ENCODE results near the gene KIF18B.

The KIF18B gene

DNA sequence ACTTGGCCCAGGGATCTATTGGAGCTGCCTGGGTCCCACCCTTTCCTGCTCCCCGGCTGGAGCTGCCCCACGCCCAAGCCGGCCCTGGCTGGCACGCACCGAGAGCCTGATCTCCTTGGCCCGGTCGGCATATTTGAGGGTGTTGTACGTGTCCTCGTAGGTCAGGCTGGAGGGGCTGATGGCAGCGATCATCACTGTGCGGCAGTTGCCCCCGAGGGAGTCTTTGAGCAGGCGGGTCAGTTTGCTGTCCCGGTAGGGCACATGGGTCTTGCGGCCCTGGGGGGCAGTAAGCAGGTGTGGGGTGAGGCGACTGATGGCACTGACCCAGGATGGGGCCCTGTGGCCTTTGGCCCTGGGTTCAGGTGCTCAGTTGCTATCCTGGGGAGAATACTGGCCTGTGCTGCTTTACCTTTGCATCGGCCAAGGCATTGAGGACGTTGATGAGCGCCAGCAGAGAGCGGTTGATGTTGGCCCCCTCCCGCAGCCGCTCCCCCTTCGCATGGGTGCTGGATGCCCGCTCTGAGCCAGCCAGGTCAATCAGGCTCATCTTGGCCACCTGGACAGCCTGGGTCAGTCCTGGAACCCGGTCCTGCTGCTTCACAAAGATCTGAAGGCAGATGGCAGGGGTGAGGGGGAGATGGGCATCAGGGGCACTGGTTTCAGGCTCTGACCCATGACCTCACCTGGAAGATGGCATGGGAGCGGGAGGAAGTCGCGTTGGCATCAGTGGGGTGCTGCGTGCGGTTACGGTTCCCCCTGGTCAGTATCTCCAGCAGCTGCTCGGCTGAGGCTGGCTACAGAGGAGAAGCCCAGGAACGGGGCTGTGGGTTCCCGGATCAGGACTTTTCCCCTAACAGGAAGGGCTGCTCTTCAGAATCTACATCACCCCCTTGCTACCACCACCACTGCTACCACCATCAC is 13.5 kb downstream of the KIF18B start:
- DNase-seq = no peak

DNA sequence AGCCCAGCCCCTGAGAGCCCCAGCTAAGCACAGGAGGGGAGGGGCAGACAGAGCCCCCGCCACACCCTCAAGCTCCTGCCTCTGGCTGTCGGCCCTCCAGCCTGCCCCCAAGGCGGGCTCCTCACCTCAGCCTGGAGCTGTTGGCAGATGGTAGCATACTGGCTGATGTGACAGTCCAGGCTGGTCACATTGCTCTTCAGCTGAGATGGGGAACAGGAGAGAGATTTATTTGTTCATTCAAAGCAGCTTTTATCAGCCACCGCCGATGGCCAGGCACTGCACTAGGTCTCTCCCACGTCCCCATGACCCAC is 14.8 kb downstream of the KIF18B start:
- DNase-seq = no peak

DNA sequence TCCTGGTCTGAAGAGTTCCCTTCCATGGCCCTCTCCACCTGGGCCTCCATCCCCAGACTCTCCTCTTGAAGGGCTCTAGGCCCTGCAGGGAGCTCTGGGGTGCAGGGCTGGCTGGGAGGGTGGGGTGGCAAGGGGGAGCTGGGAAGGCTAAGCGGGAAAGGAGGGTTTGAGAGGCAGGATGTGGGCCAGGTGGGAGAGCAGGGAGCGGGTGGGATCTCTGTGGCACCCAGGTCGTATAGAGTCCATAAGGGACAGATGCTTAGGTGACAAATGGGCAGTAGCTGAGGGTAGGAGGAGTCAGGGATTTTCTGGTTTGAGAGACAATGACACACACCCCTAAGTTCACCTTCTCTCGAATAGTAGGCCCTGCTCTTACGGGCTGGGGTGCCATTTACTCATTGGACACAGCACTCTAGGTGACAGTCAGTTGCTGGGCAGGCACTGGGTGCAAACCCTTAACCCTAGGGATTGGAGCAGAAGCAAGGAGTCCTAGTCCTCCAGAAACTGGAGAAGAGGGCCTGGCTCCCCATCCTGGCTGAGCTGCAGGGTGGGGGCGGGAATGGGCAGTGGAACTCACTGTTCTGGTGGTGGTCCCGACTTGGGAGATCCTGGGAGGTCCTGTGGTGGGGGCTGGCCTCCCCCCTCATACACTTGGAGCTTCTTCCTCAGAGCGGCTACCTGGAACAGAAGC is 15.3 kb downstream of the KIF18B start:
- no peak for DNase-seq

DNA sequence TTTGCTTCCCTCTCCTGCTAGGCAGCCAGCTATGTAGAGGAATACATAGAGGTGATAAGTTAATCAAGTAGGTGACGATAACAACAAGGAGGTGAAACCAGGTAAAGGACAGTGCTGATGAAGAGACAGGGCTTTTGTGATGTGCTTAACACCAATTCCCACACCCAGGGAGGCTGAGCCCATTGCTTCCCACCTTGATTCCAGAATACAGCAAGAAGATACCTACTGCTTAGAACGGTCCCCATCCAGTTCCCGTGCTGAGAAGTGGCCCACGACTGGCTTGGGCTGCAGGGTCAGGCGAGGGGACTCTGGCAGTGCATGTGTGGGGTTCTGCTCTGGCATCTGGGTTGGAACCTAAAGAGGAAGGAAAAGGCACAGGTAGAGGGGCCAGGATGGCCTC is 16.2 kb downstream of the KIF18B start:
- no peak for DNase-seq

DNA sequence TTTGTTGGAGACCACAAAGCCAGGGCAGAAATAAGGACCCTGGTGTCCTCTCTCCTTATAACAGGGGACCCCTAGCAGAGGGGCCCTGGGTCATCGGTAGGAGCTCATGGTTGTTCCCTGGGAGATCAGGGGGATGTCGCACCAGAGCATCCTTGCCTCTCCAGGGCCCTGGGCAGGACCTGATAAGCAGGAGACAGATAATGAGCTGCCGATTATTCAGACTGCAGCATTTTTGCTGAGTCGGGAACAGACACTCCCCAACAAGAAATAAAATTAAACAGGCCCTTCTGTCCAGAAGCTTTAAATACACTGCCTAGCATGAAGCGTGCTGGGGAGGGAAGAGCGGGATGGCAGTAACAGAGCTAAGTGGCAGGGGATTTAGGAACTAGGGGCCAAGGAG is 16.9 kb downstream of the KIF18B start:
- no peak for DNase-seq

DNA sequence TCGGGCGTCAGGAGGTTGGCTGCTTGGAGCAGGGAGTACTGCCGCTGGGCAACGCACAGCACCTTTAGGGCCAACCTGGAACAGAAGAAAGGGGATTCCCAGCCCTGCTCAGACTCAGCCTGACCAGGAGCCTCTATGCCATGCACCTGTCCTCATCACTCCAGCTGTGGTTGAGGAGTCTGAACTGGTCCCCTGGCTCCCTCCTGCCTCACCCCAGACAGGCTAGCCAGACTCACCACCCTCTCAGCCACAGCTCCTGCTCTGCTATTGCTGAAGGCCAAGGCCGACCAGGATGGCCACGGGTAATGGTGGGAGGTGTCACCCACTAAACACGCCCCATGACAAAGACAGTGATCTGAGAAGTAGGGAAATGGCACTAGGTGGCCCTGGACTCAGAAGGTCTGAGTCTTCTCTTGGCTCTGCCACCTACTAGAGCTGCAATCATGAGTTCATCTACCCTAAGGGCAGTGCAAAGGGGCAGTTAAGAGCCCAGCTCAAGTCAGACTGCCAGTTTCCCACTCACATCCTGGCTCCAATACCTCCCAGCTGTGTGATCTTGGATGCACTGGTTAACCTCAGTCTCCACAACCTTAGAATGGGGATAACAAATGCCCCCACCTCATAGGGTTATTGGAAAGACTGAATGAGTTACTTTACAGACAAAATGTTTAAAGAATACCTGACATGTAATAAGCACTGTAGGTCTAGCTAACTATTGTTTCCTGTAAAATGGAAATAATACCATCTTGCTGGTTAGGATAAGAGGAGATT is 18.4 kb downstream of the KIF18B start:
- no peak for DNase-seq

DNA sequence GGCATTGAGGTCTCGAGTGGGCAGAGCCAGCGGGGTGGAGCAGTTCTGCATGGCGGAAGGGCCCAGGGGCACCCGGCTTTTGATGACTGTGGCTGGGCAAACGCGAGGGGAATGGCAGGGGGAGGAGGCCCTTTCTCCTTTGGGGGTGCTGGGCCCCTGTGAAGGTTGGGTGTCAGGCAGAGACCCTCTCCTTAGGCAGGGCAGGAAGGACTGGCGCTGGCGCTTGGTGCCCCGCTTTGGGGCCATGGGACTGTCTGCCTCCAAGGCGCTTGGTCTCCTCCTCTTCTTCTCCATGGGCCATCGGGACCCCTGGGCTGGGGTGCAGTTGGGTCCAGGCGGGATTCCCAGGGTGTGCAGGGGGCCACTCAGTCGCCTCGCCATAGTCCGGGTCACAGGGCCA is 19.4 kb downstream of the KIF18B start:
- no peak for DNase-seq

DNA sequence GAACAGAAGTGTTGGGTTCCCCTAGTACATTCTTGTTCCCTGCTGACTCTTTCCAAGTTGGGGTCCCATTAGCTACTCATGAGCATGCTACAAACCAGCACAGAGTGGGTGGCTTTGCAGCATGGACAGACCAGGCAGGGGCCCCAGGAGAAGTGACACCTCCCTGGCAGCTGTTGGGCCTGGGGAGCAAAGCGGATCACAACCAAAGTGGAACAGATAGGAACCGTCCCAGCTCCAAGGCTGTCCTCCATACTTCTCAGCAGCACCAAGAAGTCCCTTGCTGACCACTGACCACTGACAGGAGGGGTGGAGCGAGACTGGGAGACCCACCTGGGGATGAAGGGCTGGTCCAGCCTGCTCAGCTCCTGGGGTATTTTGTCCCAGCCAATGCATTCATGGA is 19.9 kb downstream of the KIF18B start:
- no peak for DNase-seq

DNA sequence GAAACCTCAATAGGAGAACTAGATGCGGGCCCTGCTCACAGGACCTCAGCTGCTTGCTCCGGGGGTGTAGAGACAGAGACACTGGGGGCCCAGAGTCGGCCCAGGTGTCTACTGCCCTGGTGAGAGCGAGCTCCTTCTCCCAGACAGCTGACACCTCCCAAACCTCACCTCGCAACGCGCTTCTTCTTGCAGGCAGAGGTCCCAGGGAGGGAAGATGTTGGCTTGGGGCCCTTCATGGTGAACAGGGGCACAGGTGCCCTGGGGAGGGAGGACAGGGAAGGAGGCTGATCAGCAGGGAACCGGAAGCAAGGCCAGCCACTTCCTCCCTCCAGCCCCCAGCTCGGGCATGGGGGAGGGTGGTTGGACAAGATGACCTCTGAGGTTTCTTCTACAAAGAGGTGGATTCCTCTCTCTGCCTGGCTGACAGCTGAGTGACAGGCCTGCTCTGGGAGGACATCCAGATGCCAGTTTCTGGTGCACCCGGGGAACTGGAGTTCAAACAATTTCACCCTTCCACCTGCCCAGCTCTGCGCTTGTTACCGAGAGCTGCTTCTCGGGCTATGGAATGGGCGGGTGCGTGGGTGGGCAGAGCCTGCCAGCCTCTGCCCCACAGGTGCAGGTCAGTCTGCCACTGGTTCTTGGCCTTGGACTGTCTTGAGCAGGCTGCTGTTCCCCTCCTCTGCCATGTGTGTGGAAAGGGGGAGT is 20.6 kb downstream of the KIF18B start:
- no peak for DNase-seq

DNA sequence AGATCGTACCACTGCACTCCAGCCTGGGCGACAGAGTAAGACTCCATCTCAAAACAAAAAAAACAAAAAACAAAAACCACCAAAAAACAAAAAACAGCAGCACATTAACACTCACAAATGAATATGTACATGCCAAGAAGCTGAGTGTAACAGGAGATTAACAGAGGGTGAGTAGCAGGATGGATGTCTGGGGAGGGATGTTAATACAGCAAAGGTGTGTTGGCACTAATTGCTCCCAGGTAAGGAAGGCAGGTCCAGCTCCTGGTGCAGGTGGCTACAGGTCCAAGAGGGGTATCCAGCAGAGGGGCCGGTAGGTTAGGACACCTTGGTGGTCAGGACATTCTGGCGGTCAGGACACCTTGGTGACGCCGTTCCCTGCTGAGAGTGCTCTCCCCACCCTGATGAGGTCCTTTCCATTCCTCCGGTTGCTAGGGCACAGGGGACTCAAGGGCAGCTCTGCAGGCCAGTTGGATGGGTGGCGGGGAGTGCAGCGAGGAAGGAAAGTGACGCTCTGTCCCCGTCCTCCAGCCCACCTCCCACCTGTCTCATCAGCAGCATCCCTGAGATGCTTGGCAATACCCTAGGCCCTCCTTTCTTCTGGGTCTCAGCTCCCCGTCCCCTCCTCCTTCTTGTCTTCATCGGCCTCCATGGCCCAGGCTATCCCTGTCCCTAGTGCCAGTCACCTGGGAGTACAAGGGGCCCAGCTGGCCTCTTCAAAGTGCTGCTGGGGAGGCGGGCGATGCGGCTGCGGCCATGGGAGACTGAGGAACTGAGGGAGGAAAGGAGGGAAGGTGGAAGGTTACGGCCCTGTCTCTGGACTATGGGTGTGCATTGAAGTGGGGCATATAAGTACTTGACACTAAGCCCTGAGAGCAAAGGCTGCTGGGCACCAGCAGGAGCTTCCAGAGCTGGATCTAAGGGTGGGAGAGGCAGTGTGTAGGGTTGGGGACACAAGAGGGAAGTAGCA is 21.6 kb downstream of the KIF18B start:
- DNase-seq = no peak

DNA sequence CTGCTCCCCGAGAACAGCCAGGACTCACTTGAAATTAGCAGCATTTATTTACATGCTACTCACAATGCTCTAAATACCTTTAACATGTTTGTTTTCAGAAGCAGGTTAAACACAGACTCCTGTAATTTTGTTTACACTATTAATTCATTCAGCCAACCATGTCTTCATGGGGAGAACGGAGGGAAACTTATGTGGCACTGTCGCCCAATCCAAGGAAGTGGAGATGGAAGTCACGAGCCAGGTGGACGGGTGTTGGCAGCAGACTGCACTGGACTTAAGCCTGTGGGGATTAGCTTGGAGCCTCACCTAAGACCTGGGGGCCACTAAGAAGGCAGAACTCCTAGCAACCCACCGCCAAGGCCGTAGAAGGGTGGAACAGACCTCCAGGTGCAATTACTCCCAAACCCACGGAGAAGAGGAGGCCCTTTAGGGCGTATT is 23.4 kb downstream of the KIF18B start:
- DNase-seq = no peak

DNA sequence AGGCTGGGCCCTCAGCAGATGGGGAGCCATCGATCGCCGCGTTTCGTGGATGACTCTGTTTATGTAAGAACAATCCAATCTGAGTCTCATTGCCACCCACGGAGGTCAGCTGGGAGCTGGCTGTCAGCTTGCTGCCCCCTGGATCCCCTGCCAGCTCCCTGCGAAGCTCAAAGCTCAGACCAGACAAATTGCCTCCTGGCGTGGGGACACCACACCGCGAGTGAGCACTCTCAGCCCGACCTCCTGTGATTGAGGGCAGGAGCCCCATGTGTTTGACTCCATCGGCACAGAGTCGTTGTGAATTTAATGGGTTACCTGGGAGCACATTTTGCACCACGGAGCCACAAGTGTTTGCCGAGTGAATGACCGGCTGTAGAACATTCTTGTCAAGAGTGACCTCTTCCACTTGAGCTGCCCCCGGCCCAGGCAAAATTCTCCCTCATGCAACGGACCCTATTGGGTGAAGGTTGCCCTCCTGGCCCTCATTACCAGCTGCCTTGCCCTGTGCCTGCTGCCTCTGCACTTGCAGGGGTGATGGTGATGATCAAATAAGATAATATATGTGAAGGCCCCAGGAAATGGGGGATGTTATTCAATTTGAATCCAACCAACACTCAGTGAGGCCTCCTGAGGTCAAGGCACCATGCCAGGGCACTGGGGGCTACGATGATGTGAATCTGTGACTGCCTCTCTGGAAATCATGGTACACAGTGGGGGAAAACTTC is 24.7 kb downstream of the KIF18B start:
- no peak for DNase-seq

DNA sequence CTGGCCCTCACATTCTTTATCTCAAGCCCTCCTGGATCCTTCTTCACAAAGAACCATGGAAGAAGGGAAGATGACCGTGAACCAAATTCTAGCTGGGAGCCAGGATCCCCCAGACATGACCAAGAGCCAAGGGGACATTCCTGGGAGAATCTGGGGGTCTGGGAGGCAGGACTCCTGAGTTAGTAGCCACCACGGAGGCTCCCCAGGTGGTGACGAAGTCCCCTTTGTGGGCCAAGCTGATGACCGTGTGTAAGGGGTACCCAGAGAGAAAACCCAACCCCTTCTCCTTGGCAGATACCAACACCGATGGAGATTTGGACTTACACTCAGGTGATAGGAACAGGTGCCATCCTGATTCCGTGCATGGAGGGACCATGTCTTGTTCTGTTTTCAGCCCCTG is 25.4 kb downstream of the KIF18B start:
- DNase-seq = no peak

DNA sequence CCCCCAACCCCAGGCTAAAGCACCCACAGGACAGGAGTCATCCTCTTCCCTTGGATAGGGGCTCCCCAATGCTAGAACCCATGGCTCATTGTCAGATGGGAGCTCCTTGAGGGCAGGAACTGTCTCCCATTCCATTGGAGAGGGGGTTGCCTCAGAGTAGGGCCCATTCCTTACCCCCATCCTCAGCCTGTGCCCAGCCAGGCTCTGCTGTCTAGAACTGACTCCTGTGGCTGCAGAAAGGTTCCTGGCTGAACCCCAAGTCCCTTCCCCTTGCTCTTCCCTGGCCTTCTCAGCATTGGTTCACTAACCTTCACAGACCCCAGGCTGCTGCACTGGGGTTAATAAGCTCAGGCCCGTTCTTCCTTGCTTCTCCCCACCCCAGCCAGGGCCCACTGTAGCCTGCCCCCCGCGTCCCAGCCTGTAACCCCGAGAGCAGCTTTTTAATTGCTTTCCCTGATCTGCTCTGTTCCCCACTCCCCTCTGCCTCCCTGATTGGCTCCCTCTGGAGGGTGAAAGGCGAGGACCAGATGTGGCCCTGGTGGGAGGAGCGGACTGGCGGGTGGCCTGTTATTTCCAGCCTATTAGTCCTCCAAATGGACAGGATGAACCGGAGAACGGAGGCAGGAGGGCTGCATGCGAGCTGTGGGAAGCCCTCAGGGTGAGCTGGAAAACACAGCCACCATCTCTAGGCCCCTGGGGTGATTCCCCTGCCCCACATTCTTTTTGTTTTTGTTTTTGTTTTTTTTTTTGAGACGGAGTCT is 26.3 kb downstream of the KIF18B start:
- no peak for DNase-seq

DNA sequence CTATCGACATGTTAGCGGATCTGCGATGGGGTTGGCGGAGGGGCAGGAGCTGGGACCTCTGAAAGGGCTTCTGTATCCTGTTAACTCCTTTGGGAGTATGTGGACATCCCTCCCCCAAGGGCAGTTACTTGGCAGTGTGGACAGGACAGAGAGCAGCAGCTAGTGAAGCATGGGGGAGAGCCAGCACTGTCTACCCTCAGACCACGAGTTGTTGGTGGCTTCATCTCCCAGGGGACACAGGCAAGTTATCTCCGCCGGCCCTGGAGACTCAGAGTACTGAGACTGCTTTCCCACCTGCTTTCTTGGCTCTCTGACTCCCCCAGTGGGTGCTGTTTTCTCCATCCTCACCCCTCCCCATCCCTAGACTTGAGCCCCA is 27.0 kb downstream of the KIF18B start:
- DNase-seq = no peak

DNA sequence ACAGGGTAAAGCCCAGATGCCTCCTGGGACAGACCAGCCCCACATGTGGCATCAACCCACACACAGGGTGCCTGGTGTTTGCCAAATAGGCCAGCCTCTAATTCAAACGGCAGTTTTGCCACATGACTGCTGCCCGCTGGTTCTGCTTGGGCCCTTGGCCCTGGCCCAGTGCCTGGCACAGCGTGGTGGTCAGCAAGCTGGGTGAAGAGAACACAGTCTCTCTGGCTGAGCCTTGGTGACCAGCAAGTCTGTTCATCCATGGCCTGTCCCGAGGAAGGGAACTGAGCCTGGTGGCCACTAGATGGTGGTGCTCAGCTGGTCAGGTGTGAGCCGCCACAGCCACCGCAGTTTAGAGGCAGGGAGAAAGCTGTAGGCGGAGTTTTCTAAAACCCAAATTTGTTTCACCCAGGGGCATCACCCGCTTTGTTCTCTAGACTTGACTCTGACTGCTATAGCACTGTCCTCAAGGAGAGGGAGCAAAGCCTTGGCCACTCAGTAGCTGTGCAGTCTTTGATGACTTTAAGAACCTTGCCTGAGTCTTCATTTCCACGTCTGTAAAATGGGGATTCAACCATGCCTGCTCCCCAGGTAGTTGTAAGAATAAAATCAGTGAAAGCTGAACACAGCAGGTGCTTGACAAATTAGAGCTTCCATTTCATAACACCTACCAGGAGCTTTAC is 27.5 kb downstream of the KIF18B start:
- DNase-seq = peak; percentile 41

DNA sequence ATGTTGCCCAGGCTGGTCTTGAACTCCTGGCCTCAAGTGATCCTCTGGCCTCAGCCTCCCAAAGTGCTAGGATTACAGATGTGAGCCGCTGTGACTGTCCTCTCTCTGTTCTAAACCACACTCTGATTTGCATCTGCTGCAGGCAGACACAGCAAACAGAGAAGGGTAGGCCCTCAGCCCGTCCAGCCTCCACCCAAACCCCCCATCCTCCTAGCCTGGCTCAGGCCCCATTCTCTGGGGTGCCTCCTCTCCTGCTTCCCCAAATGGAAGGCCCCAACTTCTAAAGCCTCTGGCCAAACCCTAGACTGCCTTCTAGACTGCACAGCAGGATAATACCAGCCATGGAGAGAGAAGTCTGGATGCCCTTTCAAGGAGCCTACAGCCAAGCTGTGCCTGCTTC is 28.2 kb downstream of the KIF18B start:
- DNase-seq = no peak

DNA sequence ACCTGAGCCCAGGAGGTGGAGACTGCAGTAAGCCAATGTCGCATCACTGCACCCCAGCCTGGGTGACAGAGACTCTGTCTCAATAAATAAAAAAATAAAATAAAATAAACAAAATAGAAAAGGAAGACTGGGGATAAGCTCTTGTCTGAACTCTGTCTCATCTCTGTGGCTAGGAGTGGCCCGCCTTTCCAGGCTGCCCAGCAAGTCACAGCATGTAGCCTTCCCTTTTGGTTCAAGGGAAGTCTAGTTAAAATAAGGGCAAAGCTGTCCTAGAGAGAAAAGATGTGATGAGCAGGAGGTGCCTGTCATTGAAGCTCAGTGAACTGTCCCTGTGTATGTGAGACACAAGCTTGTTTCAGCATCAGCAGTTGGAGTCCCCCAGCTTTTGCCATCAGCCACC is 29.6 kb downstream of the KIF18B start:
- no peak for DNase-seq

DNA sequence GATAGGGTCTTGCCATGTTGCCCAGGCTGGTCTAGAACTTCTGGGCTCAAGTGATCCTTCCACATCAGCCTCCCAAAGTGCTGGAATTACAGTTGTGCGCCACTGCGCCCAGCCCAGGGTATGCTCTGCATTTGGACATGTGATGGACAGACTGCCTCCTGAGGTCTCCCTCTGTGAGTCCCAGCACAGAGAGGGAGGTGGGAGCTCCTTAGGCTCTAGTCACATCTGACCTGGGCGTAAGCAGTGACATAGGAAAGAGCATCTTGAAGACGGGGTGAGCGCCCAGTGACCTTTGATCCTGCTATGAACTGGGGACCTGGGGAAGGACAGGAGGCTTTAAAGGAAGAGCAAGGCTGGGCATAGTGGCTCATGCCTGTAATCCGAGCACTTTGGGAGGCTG is 30.1 kb downstream of the KIF18B start:
- DNase-seq = no peak

DNA sequence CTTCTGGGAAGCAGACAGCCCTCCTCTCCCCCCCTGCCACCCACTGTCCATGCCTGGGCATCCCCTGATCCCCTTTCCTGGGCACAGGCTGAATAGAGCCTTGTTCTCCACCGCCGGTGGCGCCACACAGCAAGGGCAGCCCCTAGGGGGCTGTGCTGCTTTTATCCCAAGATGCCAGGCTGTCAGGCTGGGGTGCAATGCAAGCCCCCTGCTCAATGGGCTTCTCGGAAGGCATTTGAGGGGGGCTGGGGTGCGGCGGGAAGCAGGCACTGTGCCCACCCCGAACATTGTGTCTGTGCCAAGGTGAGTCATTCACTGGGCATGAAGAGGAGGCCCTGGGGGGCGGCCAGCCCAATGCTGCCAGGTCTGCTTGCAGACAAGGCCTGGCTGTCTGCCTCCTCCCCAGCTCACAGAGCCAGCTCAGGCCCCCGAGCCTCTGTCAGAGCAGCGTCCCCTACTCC is 30.8 kb downstream of the KIF18B start:
- no peak for DNase-seq

Measured in effector CD4-positive, alpha-beta T cell (primary cell).